Smooth muscle cell (in vitro differentiated cells): ENCODE results near the gene ANKH. TPM values are rescaled to one million over a fixed set of nuclear protein-coding genes. Genes with fewer than 3 reads are reported as not detected.
"Not testable (repeated sequence)": the region's sequence is repeated elsewhere in the genome, so short reads cannot be mapped to it uniquely, and the experiment has no call there.

Experiments used
- DNase-seq: peaks from one replicate; lab custom pipeline; 2025; ENCODE audit not compliant: unreplicated experiment; lab: John Stamatoyannopoulos, UW
- H2AFZ ChIP-seq: fragments of 200-600 bp; sonication (generic); 2 replicates; pipeline ENCODE4 v1.6.0; 2016; ENCODE audit warnings: antibody characterized with exemption, low read depth, mild to moderate bottlenecking
- H3F3A ChIP-seq: fragments of 200-600 bp; sonication (generic); 2 replicates; pipeline ENCODE4 v1.6.0; 2017; ENCODE audit warnings: antibody characterized with exemption, low read depth
- H3K27ac ChIP-seq: fragments of 200-600 bp; sonication (generic); 2 replicates; pipeline ENCODE4 v1.5.1; 2016; ENCODE audit warnings: low read depth, mild to moderate bottlenecking
- H3K27me3 ChIP-seq: fragments of 200-600 bp; sonication (generic); 2 replicates; pipeline ENCODE4 v1.6.1; 2016; ENCODE audit warnings: low read depth, mild to moderate bottlenecking
- H3K36me3 ChIP-seq: fragments of 200-600 bp; sonication (generic); 2 replicates; pipeline ENCODE4 v1.5.1; 2016; ENCODE audit warnings: low read depth
- H3K4me1 ChIP-seq: fragments of 200-600 bp; sonication (generic); 2 replicates; pipeline ENCODE4 v1.5.1; 2016; ENCODE audit warnings: low read depth
- H3K4me2 ChIP-seq: fragments of 200-600 bp; sonication (generic); 2 replicates; pipeline ENCODE4 v1.6.0; 2016; ENCODE audit warnings: mild to moderate bottlenecking
- H3K4me3 ChIP-seq: fragments of 200-600 bp; sonication (generic); 2 replicates; pipeline ENCODE4 v1.5.1; 2016; ENCODE audit warnings: mild to moderate bottlenecking
- H3K79me2 ChIP-seq: fragments of 200-600 bp; sonication (generic); 2 replicates; pipeline ENCODE4 v1.6.0; 2016; ENCODE audit warnings: low read depth, mild to moderate bottlenecking
- H3K9ac ChIP-seq: fragments of 200-600 bp; sonication (generic); 2 replicates; pipeline ENCODE4 v1.6.0; 2016; ENCODE audit warnings: low read depth
- H3K9me3 ChIP-seq: fragments of 200-600 bp; sonication (generic); replicated peaks from 2 replicates; pipeline ENCODE4 v1.5.1; 2016; ENCODE audit warnings: low read depth
- H4K20me1 ChIP-seq: fragments of 200-600 bp; sonication (generic); 2 replicates; pipeline ENCODE4 v1.6.0; 2016; ENCODE audit warnings: low read depth
- CTCF ChIP-seq: fragments of 200-600 bp; sonication (generic); IDR thresholded peaks from 2 replicates; pipeline ENCODE4 v1.5.1; 2017; ENCODE audit warnings: borderline replicate concordance, mild to moderate bottlenecking, antibody characterized with exemption; ENCODE audit not compliant: insufficient read depth, poor library complexity, severe bottlenecking
- WGBS: methylation state at CpG from one replicate; pipeline ENCODE4 v1.1.7; 2016; ENCODE audit warnings: low lambda C conversion rate; 5-methylcytosine and 5-hydroxymethylcytosine counted together
- polyA plus RNA-seq: library from polyadenylated mRNA; unstranded; fragments of >200 nt; fragmentation: Nextera tagmentation; extraction: Ambion mirVana; gene quantifications from 2 replicates; pipeline ENCODE4 v1.2.1, GENCODE V29; 2016
- total RNA-seq: library from RNA; depleted of rRNA; stranded (reverse); fragments of >200 nt; gene quantifications from 2 replicates; pipeline ENCODE4 v1.2.3, GENCODE V29; 2014

Gene ANKH
- total and polyA plus RNA-seq, 2 experiments from 2014 or later, result 48.0 to 56.6 TPM

- no peak for TF ChIP-seq CTCF
- H3K79me2 ChIP-seq, result peaks cover 8% of the 10 kb centered on the region
- H3K27ac ChIP-seq, result no peak overlapping the region
- H3K4me2 ChIP-seq, result peak overlapping the region; percentile 55
- no peaks in the 10 kb centered on the region for H3K27me3 ChIP-seq
- no peak overlapping the region for H2AFZ ChIP-seq
- H3K36me3 ChIP-seq, result no peaks in the 10 kb centered on the region
- no peak overlapping the region for H3K4me3 ChIP-seq
- peaks cover 50% of the 10 kb centered on the region for H4K20me1 ChIP-seq
- H3K9ac ChIP-seq, result no peak overlapping the region
- peaks cover 18% of the 10 kb centered on the region for H3K4me1 ChIP-seq
- no peaks in the 10 kb centered on the region for H3K9me3 ChIP-seq
- 49% methylated on average over 9 of the region's 9 CpGs for WGBS
- H3F3A ChIP-seq, result no peaks in the 10 kb centered on the region
- no peak for DNase-seq
Observed at GRCh38 chr5:14850419-14851049, 21.0 kb downstream of the ANKH start.

- no peak for TF ChIP-seq CTCF
- H4K20me1 ChIP-seq, result peaks cover 42% of the 10 kb centered on the region
- no peaks in the 10 kb centered on the region for H3K36me3 ChIP-seq
- WGBS, result 60% methylated on average over 14 of the region's 14 CpGs
- DNase-seq, result no peak
- H3K27me3 ChIP-seq, result no peaks in the 10 kb centered on the region
- H3K4me3 ChIP-seq, result no peak overlapping the region
- H3K27ac ChIP-seq, result peak overlapping the region; percentile 42
- H3K79me2 ChIP-seq, result peaks cover 8% of the 10 kb centered on the region
- no peak overlapping the region for H3K9ac ChIP-seq
- H3K9me3 ChIP-seq, result no peaks in the 10 kb centered on the region
- H2AFZ ChIP-seq, result no peak overlapping the region
- no peaks in the 10 kb centered on the region for H3F3A ChIP-seq
- no peak overlapping the region for H3K4me2 ChIP-seq
- peaks cover 18% of the 10 kb centered on the region for H3K4me1 ChIP-seq
Observed at GRCh38 chr5:14849516-14850294, 21.9 kb downstream of the ANKH start.

- not testable (repeated sequence) for DNase-seq, H2AFZ ChIP-seq, H3K36me3 ChIP-seq, H3K4me2 ChIP-seq, H3K27me3 ChIP-seq, H3K9me3 ChIP-seq, H3K79me2 ChIP-seq, H3K4me3 ChIP-seq, H3K9ac ChIP-seq, H3F3A ChIP-seq
- peaks cover 18% of the 10 kb centered on the region for H3K4me1 ChIP-seq
- WGBS, result 43% methylated on average over 3 of the region's 3 CpGs
- H3K27ac ChIP-seq, result peak overlapping the region; percentile 42
- peaks cover 35% of the 10 kb centered on the region for H4K20me1 ChIP-seq
Observed at GRCh38 chr5:14848942-14849341, 22.6 kb downstream of the ANKH start.

- Histone ChIP-seq H3K9me3 (no peaks in the 10 kb centered on the region), H3K79me2 (peaks cover 3% of the 10 kb centered on the region), H3K27me3 (no peaks in the 10 kb centered on the region), H3K9ac (no peak overlapping the region), H3K27ac (peak overlapping the region; percentile 42), H3K4me3 (no peak overlapping the region), H3F3A (no peaks in the 10 kb centered on the region), H3K36me3 (no peaks in the 10 kb centered on the region), H3K4me1 (peaks cover 18% of the 10 kb centered on the region), H3K4me2 (no peak overlapping the region), H4K20me1 (peaks cover 31% of the 10 kb centered on the region), H2AFZ (no peak overlapping the region)
- no peak for TF ChIP-seq CTCF
- WGBS, result 97% methylated on average over 21 of the region's 21 CpGs
- no peak for DNase-seq
Observed at GRCh38 chr5:14848385-14848784, 23.2 kb downstream of the ANKH start.
